Measurements from ENCODE around the gene IPO4.

IPO4 gene

DNA sequence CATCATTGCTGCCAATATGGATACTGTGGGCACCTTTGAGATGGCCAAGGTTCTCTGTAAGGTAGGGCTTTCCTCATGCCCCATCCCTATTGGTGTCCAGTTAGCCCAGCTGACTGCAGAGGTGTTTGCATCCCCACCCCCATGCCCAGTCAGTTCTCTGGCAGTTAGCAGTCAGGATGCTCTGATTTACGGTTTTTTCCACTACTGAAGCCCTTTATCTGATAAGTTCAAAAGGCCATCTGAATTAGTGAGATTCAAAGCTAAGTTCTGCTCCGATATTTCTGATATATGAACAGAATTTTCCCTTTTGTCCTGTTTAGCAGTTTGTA, 44.9 kb upstream of the IPO4 start:
- Histone ChIP-seq H3K4me2 (ENCODE audit: low read depth, low read length) (peak overlapping the region; percentile 81), H3K27ac (ENCODE audit: low read length) (no peak overlapping the region; the same call in 1 of the 2 replicates), H2AFZ (ENCODE audit: low read length) (no peak overlapping the region), H4K20me1 (ENCODE audit: insufficient read depth, low read length) (no peaks in the 10 kb centered on the region), H3K27me3 (replicated peaks; ENCODE audit: insufficient read depth, low read length) (no peaks in the 10 kb centered on the region), H3K4me1 (ENCODE audit: low read length) (peaks cover 5% of the 10 kb centered on the region), H3K9me3 (replicated peaks; ENCODE audit: insufficient read depth, low read length) (no peaks in the 10 kb centered on the region), H3K9ac (ENCODE audit: low read length) (peak overlapping the region; percentile 66; the same call in 1 of the 2 replicates), H3K9me2 (replicated peaks; ENCODE audit: insufficient read depth, low read length) (no peaks in the 10 kb centered on the region), H3F3A (ENCODE audit: insufficient read depth, low read length) (no peaks in the 10 kb centered on the region), H3K4me3 (ENCODE audit: low read length) (peak overlapping the region; percentile 81), H3K36me3 (replicated peaks; ENCODE audit: insufficient read depth, low read length) (no peaks in the 10 kb centered on the region), H3K79me2 (ENCODE audit: low read length) (peaks cover 30% of the 10 kb centered on the region)
- TF ChIP-seq, protein P1, sequence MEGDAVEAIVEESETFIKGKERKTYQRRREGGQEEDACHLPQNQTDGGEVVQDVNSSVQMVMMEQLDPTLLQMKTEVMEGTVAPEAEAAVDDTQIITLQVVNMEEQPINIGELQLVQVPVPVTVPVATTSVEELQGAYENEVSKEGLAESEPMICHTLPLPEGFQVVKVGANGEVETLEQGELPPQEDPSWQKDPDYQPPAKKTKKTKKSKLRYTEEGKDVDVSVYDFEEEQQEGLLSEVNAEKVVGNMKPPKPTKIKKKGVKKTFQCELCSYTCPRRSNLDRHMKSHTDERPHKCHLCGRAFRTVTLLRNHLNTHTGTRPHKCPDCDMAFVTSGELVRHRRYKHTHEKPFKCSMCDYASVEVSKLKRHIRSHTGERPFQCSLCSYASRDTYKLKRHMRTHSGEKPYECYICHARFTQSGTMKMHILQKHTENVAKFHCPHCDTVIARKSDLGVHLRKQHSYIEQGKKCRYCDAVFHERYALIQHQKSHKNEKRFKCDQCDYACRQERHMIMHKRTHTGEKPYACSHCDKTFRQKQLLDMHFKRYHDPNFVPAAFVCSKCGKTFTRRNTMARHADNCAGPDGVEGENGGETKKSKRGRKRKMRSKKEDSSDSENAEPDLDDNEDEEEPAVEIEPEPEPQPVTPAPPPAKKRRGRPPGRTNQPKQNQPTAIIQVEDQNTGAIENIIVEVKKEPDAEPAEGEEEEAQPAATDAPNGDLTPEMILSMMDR (IDR thresholded peaks at IDR 0.05; ENCODE audit: low read length) = no peak
- TF ChIP-seq EZH2phosphoT487 (IDR thresholded peaks at IDR 0.05; ENCODE audit: low read length) (no peak), EZH2 (optimal IDR thresholded peaks at IDR 0.05; ENCODE audit: low read depth, low read length) (no peak)
- no peak for DNase-seq

DNA sequence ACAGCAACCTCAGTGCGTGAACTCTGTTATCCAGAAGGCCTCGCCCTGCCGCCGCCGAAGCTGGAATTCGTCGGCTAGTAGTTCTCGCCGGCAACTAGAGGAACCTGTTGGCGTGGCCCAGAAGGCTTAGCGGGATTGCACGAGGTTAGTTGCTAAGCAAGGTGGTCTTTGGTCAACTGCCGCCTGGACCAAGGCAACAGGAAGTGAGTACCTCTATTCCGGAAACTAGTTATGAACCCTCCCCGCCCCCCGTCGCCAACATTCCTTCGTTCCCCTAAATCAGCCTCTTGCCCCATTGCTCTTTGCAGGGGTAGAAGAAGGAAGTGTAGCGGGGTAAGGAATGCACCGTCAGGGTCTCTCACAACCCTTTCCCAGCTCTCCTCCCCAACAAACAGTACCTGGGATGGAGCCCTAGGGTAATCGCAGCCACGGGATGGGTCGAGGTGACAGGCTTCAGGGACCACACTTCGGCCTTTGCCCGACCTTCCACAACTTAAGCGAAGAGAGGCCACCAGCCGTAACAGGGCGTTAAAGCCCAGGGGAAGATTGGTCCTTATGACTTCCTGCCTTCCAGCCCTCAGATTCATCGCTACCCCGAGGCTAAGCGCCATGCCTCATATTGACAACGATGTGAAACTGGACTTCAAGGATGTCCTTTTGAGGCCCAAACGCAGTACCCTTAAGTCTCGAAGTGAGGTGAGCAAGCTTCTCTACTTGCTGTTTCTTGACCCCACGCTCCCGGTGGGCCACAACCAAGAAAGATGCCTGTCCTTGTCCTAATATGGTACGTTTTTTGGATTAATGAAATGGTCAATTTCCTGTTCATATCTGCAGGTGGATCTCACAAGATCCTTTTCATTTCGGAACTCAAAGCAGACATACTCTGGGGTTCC, 44.3 kb upstream of the IPO4 start, which contains the start of gene GMPR2:
TSS of gene GMPR2 (plus strand) at position 285 of the 893 bp plus-strand sequence. CDS start at position 610, 325 bp downstream.
- H4K20me1 ChIP-seq (ENCODE audit: insufficient read depth, low read length) = no peaks in the 10 kb centered on the region
- peaks cover 30% of the 10 kb centered on the region for H3K79me2 ChIP-seq (ENCODE audit: low read length)
- no peaks in the 10 kb centered on the region for H3K36me3 ChIP-seq (replicated peaks; ENCODE audit: insufficient read depth, low read length)
- peak within 1 kb of the TSS; percentile 82 for H2AFZ ChIP-seq (ENCODE audit: low read length)
- H3K4me1 ChIP-seq (ENCODE audit: low read length) = peaks cover 5% of the 10 kb centered on the region
- no peaks in the 10 kb centered on the region for H3K9me3 ChIP-seq (replicated peaks; ENCODE audit: insufficient read depth, low read length)
- no peaks in the 10 kb centered on the region for H3K27me3 ChIP-seq (replicated peaks; ENCODE audit: insufficient read depth, low read length)
- H3K4me3 ChIP-seq (ENCODE audit: low read length) = peak within 1 kb of the TSS; percentile 81
- H3K9ac ChIP-seq (ENCODE audit: low read length) = peak within 1 kb of the TSS; percentile 66
- H3K27ac ChIP-seq (ENCODE audit: low read length) = peak within 1 kb of the TSS; percentile 73; the same call in 1 of the 2 replicates
- no peaks in the 10 kb centered on the region for H3F3A ChIP-seq (ENCODE audit: insufficient read depth, low read length)
- no peaks in the 10 kb centered on the region for H3K9me2 ChIP-seq (replicated peaks; ENCODE audit: insufficient read depth, low read length)
- H3K4me2 ChIP-seq (ENCODE audit: low read depth, low read length) = peak within 1 kb of the TSS; percentile 81
- no peak for TF ChIP-seq EZH2 (optimal IDR thresholded peaks at IDR 0.05; ENCODE audit: low read depth, low read length)
- TF ChIP-seq, protein P1 (IDR thresholded peaks at IDR 0.05; ENCODE audit: low read length) = no peak
- no peak for TF ChIP-seq EZH2phosphoT487 (IDR thresholded peaks at IDR 0.05; ENCODE audit: low read length)
- no peak for DNase-seq

DNA sequence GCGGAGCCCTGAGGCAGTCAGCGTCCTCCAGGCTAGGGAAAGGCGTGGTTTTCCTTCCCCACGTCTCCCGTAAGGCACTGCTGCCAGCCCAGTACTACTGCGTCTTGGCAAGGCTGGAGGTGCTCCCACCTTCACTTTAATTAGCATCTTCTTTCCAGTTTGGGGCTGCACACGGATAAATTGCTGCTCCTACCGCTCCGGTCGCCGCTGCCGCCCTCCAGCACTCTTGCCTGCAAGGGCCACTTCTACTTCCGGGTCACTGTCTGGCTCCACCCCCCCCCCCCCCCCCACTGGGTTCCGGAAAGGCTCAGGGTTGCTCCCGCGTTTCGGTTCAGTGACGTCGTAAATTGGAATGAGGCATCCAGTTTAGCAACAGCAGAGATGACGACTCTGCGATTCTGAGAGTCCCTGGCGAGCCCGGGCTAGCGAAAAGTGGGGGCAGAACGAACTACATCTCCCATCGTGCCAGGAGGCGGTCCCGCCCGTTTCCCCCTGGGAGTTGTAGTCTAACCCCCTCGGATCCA, 43.6 kb upstream of the IPO4 start, which contains the start of gene NEDD8:
TSS of gene NEDD8 (minus strand) at position 247 of the 524 bp plus-strand sequence. CDS start at position 147, 100 bp downstream.
- Histone ChIP-seq H3K79me2 (ENCODE audit: low read length) (peaks cover 30% of the 10 kb centered on the region), H3K4me1 (ENCODE audit: low read length) (peaks cover 5% of the 10 kb centered on the region)

More for the DNA sequence above, 43.6 kb upstream of the IPO4 start, which contains the start of gene NEDD8:
- H3K4me2 ChIP-seq (ENCODE audit: low read depth, low read length) = peak within 1 kb of the TSS; percentile 81
- no peaks in the 10 kb centered on the region for H3K36me3 ChIP-seq (replicated peaks; ENCODE audit: insufficient read depth, low read length)
- no peaks in the 10 kb centered on the region for H3K27me3 ChIP-seq (replicated peaks; ENCODE audit: insufficient read depth, low read length)
- peak within 1 kb of the TSS; percentile 66 for H3K9ac ChIP-seq (ENCODE audit: low read length)
- H3K27ac ChIP-seq (ENCODE audit: low read length) = peak within 1 kb of the TSS; percentile 73; the same call in 1 of the 2 replicates
- peak; percentile 67 for DNase-seq
- no peaks in the 10 kb centered on the region for H3K9me2 ChIP-seq (replicated peaks; ENCODE audit: insufficient read depth, low read length)
- H3K9me3 ChIP-seq (replicated peaks; ENCODE audit: insufficient read depth, low read length) = no peaks in the 10 kb centered on the region
- peak within 1 kb of the TSS; percentile 81 for H3K4me3 ChIP-seq (ENCODE audit: low read length)
- no peaks in the 10 kb centered on the region for H3F3A ChIP-seq (ENCODE audit: insufficient read depth, low read length)
- no peaks in the 10 kb centered on the region for H4K20me1 ChIP-seq (ENCODE audit: insufficient read depth, low read length)
- TF ChIP-seq EZH2 (optimal IDR thresholded peaks at IDR 0.05; ENCODE audit: low read depth, low read length) (no peak), EZH2phosphoT487 (IDR thresholded peaks at IDR 0.05; ENCODE audit: low read length) (no peak)
- TF ChIP-seq, protein P1 (IDR thresholded peaks at IDR 0.05; ENCODE audit: low read length) = no peak
- H2AFZ ChIP-seq (ENCODE audit: low read length) = peak within 1 kb of the TSS; percentile 82
